SK-N-SH (cell line): ENCODE results near the gene CASKIN1.

Source experiments
- EP300 ChIP-seq, 2 experiments: IDR thresholded peaks; 2 replicates each; pipeline versions ENCODE4 v1.4.0 to v1.6.1; 2012; ENCODE audit warnings: borderline replicate concordance in 1 of 2, low read depth in 1 of 2, low read length in 1 of 2
- EZH2phosphoT487 ChIP-seq: fragments of 200-600 bp; sonication (generic); IDR thresholded peaks from 2 replicates; pipeline ENCODE4 v1.6.1; 2017; ENCODE audit warnings: low read depth, mixed run types, mild to moderate bottlenecking, antibody characterized with exemption, moderate library complexity, borderline replicate concordance
- FOSL2 ChIP-seq: IDR thresholded peaks from 2 replicates; pipeline ENCODE4 v1.4.0; 2012; ENCODE audit warnings: low read depth, mild to moderate bottlenecking, moderate library complexity, borderline replicate concordance
- GABPA ChIP-seq: IDR thresholded peaks from 2 replicates; pipeline ENCODE4 v1.4.0; 2012; ENCODE audit warnings: low read depth, mild to moderate bottlenecking
- POLR2AphosphoS5 ChIP-seq: IDR thresholded peaks from 2 replicates; pipeline ENCODE4 v1.6.1; 2012; ENCODE audit warnings: low read depth, low read length
- RFX5 ChIP-seq: IDR thresholded peaks from 2 replicates; pipeline ENCODE4 v1.6.1; 2012; ENCODE audit warnings: mild to moderate bottlenecking, improper control_type of control experiment, low read length
- SIN3A ChIP-seq: IDR thresholded peaks from 2 replicates; pipeline ENCODE4 v1.6.1; 2012; ENCODE audit warnings: low read depth, mild to moderate bottlenecking, low read length, moderate library complexity, borderline replicate concordance
- TEAD4 ChIP-seq: IDR thresholded peaks from 2 replicates; pipeline ENCODE4 v1.4.0; 2012; ENCODE audit warnings: mild to moderate bottlenecking, borderline replicate concordance; ENCODE audit not compliant: insufficient read depth
- TF ChIP-seq, protein P1 (sequence below): fragments of 200-600 bp; sonication (generic); IDR thresholded peaks from 2 replicates; pipeline ENCODE4 v1.6.1; 2017; ENCODE audit warnings: antibody characterized with exemption, mild to moderate bottlenecking, moderate library complexity
- TF ChIP-seq, protein P2 (sequence below): IDR thresholded peaks from 2 replicates; pipeline ENCODE4 v1.4.0; 2012; ENCODE audit warnings: low read depth, borderline replicate concordance
- TF ChIP-seq, protein P3 (sequence below): IDR thresholded peaks from 2 replicates; pipeline ENCODE4; 2012

- TF ChIP-seq EP300 (IDR thresholded peaks at IDR 0.05; ENCODE audit: borderline replicate concordance in 1 of 2, low read depth in 1 of 2, low read length in 1 of 2) (no peak), FOSL2 (no peak), RFX5 (no peak), SIN3A (no peak), POLR2AphosphoS5 (no peak), EZH2phosphoT487 (no peak), GABPA (no peak), TEAD4 (no peak)
- TF ChIP-seq, protein P1, sequence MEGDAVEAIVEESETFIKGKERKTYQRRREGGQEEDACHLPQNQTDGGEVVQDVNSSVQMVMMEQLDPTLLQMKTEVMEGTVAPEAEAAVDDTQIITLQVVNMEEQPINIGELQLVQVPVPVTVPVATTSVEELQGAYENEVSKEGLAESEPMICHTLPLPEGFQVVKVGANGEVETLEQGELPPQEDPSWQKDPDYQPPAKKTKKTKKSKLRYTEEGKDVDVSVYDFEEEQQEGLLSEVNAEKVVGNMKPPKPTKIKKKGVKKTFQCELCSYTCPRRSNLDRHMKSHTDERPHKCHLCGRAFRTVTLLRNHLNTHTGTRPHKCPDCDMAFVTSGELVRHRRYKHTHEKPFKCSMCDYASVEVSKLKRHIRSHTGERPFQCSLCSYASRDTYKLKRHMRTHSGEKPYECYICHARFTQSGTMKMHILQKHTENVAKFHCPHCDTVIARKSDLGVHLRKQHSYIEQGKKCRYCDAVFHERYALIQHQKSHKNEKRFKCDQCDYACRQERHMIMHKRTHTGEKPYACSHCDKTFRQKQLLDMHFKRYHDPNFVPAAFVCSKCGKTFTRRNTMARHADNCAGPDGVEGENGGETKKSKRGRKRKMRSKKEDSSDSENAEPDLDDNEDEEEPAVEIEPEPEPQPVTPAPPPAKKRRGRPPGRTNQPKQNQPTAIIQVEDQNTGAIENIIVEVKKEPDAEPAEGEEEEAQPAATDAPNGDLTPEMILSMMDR: no peak
- TF ChIP-seq, protein P2, sequence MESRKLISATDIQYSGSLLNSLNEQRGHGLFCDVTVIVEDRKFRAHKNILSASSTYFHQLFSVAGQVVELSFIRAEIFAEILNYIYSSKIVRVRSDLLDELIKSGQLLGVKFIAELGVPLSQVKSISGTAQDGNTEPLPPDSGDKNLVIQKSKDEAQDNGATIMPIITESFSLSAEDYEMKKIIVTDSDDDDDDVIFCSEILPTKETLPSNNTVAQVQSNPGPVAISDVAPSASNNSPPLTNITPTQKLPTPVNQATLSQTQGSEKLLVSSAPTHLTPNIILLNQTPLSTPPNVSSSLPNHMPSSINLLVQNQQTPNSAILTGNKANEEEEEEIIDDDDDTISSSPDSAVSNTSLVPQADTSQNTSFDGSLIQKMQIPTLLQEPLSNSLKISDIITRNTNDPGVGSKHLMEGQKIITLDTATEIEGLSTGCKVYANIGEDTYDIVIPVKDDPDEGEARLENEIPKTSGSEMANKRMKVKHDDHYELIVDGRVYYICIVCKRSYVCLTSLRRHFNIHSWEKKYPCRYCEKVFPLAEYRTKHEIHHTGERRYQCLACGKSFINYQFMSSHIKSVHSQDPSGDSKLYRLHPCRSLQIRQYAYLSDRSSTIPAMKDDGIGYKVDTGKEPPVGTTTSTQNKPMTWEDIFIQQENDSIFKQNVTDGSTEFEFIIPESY: no peak
- TF ChIP-seq, protein P3, sequence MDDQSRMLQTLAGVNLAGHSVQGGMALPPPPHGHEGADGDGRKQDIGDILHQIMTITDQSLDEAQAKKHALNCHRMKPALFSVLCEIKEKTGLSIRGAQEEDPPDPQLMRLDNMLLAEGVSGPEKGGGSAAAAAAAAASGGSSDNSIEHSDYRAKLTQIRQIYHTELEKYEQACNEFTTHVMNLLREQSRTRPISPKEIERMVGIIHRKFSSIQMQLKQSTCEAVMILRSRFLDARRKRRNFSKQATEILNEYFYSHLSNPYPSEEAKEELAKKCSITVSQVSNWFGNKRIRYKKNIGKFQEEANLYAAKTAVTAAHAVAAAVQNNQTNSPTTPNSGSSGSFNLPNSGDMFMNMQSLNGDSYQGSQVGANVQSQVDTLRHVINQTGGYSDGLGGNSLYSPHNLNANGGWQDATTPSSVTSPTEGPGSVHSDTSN: no peak
Observed at GRCh38 chr16:2229632-2230250, 33.3 kb upstream of the CASKIN1 start.
